Activated CD8-positive, alpha-beta memory T cell treated with anti-CD3 and anti-CD28 coated beads, Interleukin-2, amount 10 ng/mL, durations not matched to agents 7 days and 5 days (primary cell): Measurements from ENCODE around the gene ARHGEF1. TPM values are rescaled to one million over a fixed set of nuclear protein-coding genes. Genes with fewer than 3 reads are reported as not detected.

Experiments used
- ATAC-seq: fragments of 150-1000 bp; cut with Tn5 transposase; one replicate; pipeline ENCODE4 v1.10.0; 2021; ENCODE audit warnings: moderate library complexity
- CTCF ChIA-PET: fragments of 350-600 bp; sonication (Branson Sonifier 250); formaldehyde crosslinking; loops from one replicate; lab custom pipeline; 2021; ENCODE audit warnings: antibody characterized with exemption; lab: Charles Lee
- DNase-seq: peaks from one replicate; pipeline ENCODE4 v3.0.0-alpha.2; 2020
- H3K27ac Mint-ChIP-seq: one replicate; pipeline ENCODE4 v1.8.0; 2021; ENCODE audit warnings: mild to moderate bottlenecking, mixed read lengths
- H3K27me3 Mint-ChIP-seq: one replicate; pipeline ENCODE4 v1.8.0; 2021; ENCODE audit warnings: mixed read lengths
- H3K36me3 Mint-ChIP-seq: one replicate; pipeline ENCODE4 v1.8.0; 2021; ENCODE audit warnings: mild to moderate bottlenecking, mixed read lengths
- H3K4me1 Mint-ChIP-seq: one replicate; pipeline ENCODE4 v1.8.0; 2021; ENCODE audit warnings: mixed read lengths
- H3K4me3 Mint-ChIP-seq: one replicate; pipeline ENCODE4 v1.8.0; 2021; ENCODE audit warnings: mild to moderate bottlenecking, moderate library complexity, mixed read lengths
- H3K9me3 Mint-ChIP-seq: one replicate; pipeline ENCODE4 v1.8.0; 2022; ENCODE audit warnings: low read depth, mixed read lengths
- microRNA-seq: library from miRNA; unstranded; fragments of <30 nt; microRNA quantifications from one replicate; pipeline ENCODE4 v1.2.0, GENCODE V29; 2022
- total RNA-seq, 2 experiments: library from RNA; stranded (reverse); gene quantifications; one replicate each; pipeline ENCODE4 v1.2.3, GENCODE V29; 2021

ARHGEF1 gene
- total RNA-seq, 2 experiments from 2014 or later = 545 to 682 TPM

DNA sequence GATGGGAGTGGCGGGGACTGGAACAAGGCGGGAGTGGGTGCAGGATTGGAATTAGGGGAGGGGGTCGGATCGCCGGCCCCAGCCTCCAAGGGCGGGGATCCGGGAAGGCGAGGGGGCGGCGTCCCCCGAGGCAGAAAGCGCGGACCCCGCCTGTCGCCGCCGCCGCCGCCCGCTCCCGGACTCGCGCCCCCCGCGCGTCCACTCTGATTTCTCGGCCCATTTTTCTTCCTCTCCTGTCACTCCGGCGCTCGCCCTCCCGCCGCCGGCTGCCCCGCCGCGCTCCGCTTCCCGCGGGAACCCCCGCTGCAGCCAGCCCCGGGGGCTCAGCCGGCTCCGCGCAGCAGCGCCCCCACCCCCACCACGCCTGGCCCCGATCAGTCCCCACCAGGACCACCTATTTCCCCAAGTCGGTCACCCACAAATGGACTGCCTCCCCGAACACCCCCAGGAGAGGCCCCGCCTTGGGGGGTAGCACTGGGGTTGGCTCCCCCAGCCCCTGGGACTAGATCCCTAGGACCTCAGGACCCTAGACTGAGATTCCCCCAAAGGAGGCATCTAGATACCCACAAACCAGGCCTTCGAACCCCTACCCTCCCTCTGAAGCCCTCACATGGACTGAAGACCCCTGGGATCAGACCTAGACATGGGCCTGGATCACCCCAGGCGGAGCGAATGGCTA, 57.9 kb downstream of the ARHGEF1 start:
- ATAC-seq (no peak), DNase-seq (no peak)
- Mint-ChIP-seq H3K9me3 (no peaks in the 10 kb centered on the region), H3K27me3 (peaks cover 29% of the 10 kb centered on the region), H3K4me3 (peak overlapping the region; percentile 72), H3K36me3 (peaks cover 1% of the 10 kb centered on the region), H3K4me1 (peaks cover 45% of the 10 kb centered on the region), H3K27ac (peak overlapping the region; percentile 68)
- CTCF ChIA-PET = interaction anchor here (0.9 to 7.7 kb wide), 4 partner anchors 10 to 81 kb away, joined by 3 to 85 read pairs (median 4); partner anchors contain the start of genes ARHGEF1 and RPS19

DNA sequence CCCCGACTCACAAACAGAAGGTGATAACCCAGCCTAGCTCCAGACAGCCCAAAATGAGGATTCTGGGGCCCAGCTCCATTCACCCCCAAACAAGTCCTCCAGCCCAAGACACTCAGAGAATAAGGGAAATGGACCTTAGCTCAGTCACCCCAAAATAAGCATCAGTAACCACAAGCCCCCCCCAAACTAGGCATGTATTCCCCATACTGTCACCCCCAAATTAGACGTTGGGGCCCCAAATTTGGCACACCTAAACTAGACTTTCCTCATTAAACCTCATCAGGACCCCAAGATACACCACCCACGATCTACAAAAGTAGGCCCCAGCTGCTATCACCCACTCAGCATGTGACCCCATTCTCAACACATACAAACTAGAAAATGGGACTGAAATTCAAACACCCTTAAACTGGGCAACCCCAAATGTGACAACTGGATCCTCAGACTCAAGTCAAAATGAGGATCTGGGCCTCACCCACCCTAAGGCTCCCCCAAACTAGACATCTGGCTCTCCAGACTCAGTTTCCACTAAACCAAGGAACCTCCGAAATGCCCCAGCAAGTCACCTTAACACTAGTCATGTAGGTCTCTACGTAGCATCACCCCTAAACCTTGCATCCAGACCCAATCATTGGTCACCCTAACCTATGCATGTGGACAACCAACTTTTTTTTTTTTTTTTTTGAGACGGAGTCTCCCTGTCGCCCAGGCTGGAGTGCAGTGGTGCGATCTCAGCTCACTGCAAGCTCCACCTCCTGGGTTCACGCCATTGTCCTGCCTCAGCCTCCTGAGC, 58.6 kb downstream of the ARHGEF1 start:
- Mint-ChIP-seq H3K36me3 (peaks cover 1% of the 10 kb centered on the region), H3K27ac (peak overlapping the region; percentile 11), H3K4me1 (peaks cover 44% of the 10 kb centered on the region), H3K9me3 (no peaks in the 10 kb centered on the region), H3K4me3 (peak overlapping the region; percentile 28), H3K27me3 (peaks cover 25% of the 10 kb centered on the region)
- CTCF ChIA-PET = interaction anchor here (0.9 to 7.7 kb wide), 5 partner anchors 9 to 82 kb away, joined by 3 to 88 read pairs (median 4); partner anchors contain the start of genes ARHGEF1, CD79A and RPS19
- ATAC-seq (no peak), DNase-seq (no peak)

- Mint-ChIP-seq H3K36me3 (peaks cover 1% of the 10 kb centered on the region), H3K4me3 (no peak overlapping the region), H3K9me3 (no peaks in the 10 kb centered on the region), H3K27ac (peak overlapping the region; percentile 54), H3K27me3 (peaks cover 17% of the 10 kb centered on the region), H3K4me1 (peaks cover 49% of the 10 kb centered on the region)
- no peak for DNase-seq
- no peak for ATAC-seq
- CTCF ChIA-PET = interaction anchor here (0.9 to 7.7 kb wide), 8 partner anchors 7 to 91 kb away, joined by 3 to 88 read pairs (median 18); partner anchors contain the start of genes ARHGEF1, CD79A, RABAC1 and RPS19
Observed at GRCh38 chr19:41944336-41944735, 61.4 kb downstream of the ARHGEF1 start.

GRCh38 chr19:41945135-41945766, 62.3 kb downstream of the ARHGEF1 start:
- Mint-ChIP-seq H3K9me3 (no peaks in the 10 kb centered on the region), H3K27ac (peak overlapping the region; percentile 91), H3K4me3 (peak overlapping the region; percentile 43), H3K36me3 (peaks cover 1% of the 10 kb centered on the region), H3K27me3 (peaks cover 17% of the 10 kb centered on the region), H3K4me1 (peaks cover 52% of the 10 kb centered on the region)
- peak; percentile 88 for ATAC-seq
- CTCF ChIA-PET = interaction anchor here (0.6 to 7.7 kb wide), 15 partner anchors 8 to 131 kb away, joined by 3 to 88 read pairs (median 4); partner anchors contain the start of genes ARHGEF1, CD79A, RABAC1 and RPS19
- DNase-seq = peak; percentile 97

GRCh38 chr19:41947091-41947490, 64.1 kb downstream of the ARHGEF1 start:
- Mint-ChIP-seq H3K9me3 (no peaks in the 10 kb centered on the region), H3K27ac (peak overlapping the region; percentile 41), H3K4me3 (no peak overlapping the region), H3K27me3 (peaks cover 9% of the 10 kb centered on the region), H3K36me3 (peaks cover 1% of the 10 kb centered on the region), H3K4me1 (peaks cover 49% of the 10 kb centered on the region)
- ATAC-seq = no peak
- DNase-seq = no peak
- CTCF ChIA-PET = interaction anchor here (1.0 to 7.7 kb wide), 7 partner anchors 10 to 87 kb away, joined by 4 to 88 read pairs (median 10); partner anchors contain the start of genes ARHGEF1, CD79A, RABAC1 and RPS19

GRCh38 chr19:41951686-41952172, 68.7 kb downstream of the ARHGEF1 start:
- Mint-ChIP-seq H3K4me1 (peaks cover 21% of the 10 kb centered on the region), H3K27me3 (peaks cover 2% of the 10 kb centered on the region), H3K4me3 (no peak overlapping the region), H3K27ac (peak overlapping the region; percentile 21), H3K9me3 (no peaks in the 10 kb centered on the region), H3K36me3 (no peaks in the 10 kb centered on the region)
- peak; percentile 89 for ATAC-seq
- CTCF ChIA-PET = interaction anchor here (0.6 to 5.6 kb wide), 15 partner anchors 8 to 158 kb away, joined by 3 to 88 read pairs (median 5); partner anchors contain the start of genes ARHGEF1 and RPS19
- DNase-seq = peak; percentile 92

GRCh38 chr19:41955521-41955920, 72.5 kb downstream of the ARHGEF1 start:
- ATAC-seq (no peak), DNase-seq (no peak)
- Mint-ChIP-seq H3K4me1 (peaks cover 25% of the 10 kb centered on the region), H3K4me3 (no peak overlapping the region), H3K36me3 (no peaks in the 10 kb centered on the region), H3K9me3 (no peaks in the 10 kb centered on the region), H3K27ac (no peak overlapping the region), H3K27me3 (peaks cover 2% of the 10 kb centered on the region)
- CTCF ChIA-PET = interaction anchor here (4.3 kb wide), 1 partner anchor 81 kb away, joined by 32 read pairs; no protein-coding TSS in a partner anchor

DNA sequence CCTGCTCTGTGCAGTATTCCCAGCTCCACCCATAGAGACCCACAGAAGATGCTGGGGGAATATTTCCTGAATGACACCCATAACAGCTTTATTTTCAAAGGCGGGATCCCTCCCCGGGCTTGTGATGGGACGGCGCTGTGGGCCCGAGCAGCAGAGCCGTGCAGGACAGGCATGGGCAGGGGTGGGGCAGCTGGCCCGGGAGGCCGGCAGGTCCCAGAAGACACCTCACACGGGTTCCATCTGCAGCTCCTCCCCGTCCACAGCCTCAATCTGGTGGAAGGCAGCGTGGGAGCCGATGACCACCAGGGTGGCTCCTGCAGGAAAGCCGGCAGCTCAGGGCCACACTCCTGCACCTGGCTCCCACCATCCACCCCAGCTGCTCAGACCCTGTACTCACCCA, 73.6 kb downstream of the ARHGEF1 start:
- Mint-ChIP-seq H3K4me1 (peaks cover 22% of the 10 kb centered on the region), H3K4me3 (no peak overlapping the region), H3K36me3 (no peaks in the 10 kb centered on the region), H3K9me3 (no peaks in the 10 kb centered on the region), H3K27ac (no peak overlapping the region), H3K27me3 (peaks cover 2% of the 10 kb centered on the region)
- DNase-seq = no peak
- CTCF ChIA-PET = interaction anchor here (1.1 to 5.1 kb wide), 10 partner anchors 11 to 162 kb away, joined by 3 to 32 read pairs (median 17); partner anchors contain the start of genes ATP1A3 and RPS19
- ATAC-seq = no peak

Small RNA genes within 50 kb of the gene (microRNA-seq; reads per million reads assigned to microRNA genes)
- not detected for gene MIR6797

Other genes starting within 250 kb of the ARHGEF1 start
- gene CEACAM7, start 194.9 kb upstream of the ARHGEF1 start, total RNA-seq = not detected
- gene CEACAM5, start 174.6 kb upstream of the ARHGEF1 start, total RNA-seq = not detected
- gene CEACAM6, start 127.7 kb upstream of the ARHGEF1 start, total RNA-seq = not detected
- not detected for gene CEACAM3, start 86.6 kb upstream of the ARHGEF1 start, total RNA-seq
- gene LYPD4, start 38.5 kb upstream of the ARHGEF1 start, total RNA-seq = not detected
- gene DMRTC2, start 38.1 kb upstream of the ARHGEF1 start, total RNA-seq = not detected
- gene RPS19, start 22.9 kb upstream of the ARHGEF1 start, total RNA-seq = 1,000 to 10,000 TPM; 3,135 to 3,310 TPM
- gene CD79A, start 5.9 kb upstream of the ARHGEF1 start, total RNA-seq = 1 to 10 TPM; 4.0 to 4.1 TPM
- gene ERFL, start 45.3 kb downstream of the ARHGEF1 start, total RNA-seq = 1 to 10 TPM; 1.5 to 1.9 TPM
- gene RABAC1, start 76.1 kb downstream of the ARHGEF1 start, total RNA-seq = 10 to 100 TPM; 81.3 to 93.9 TPM
- 1 to 10 TPM; 3.4 to 5.6 TPM for gene ATP1A3, start 111.0 kb downstream of the ARHGEF1 start, total RNA-seq
- gene GRIK5, start 187.0 kb downstream of the ARHGEF1 start, total RNA-seq = under 1 TPM; 0.44 to 0.56 TPM
- 10 to 100 TPM; 14.7 to 18.3 TPM for gene ZNF574, start 193.0 kb downstream of the ARHGEF1 start, total RNA-seq
- 10 to 100 TPM; 17.7 to 40.4 TPM for gene POU2F2, start 249.3 kb downstream of the ARHGEF1 start, total RNA-seq